NCI-H774 (cell line): ENCODE results near the gene CTNNA2.

Source experiments
- DNase-seq: peaks from one replicate; lab custom pipeline; 2025; lab: John Stamatoyannopoulos, UW

CTNNA2 gene

GRCh38 chr2:80573167-80573566 lies 1060.3 kb downstream of the CTNNA2 start:
- no peak for DNase-seq

DNA sequence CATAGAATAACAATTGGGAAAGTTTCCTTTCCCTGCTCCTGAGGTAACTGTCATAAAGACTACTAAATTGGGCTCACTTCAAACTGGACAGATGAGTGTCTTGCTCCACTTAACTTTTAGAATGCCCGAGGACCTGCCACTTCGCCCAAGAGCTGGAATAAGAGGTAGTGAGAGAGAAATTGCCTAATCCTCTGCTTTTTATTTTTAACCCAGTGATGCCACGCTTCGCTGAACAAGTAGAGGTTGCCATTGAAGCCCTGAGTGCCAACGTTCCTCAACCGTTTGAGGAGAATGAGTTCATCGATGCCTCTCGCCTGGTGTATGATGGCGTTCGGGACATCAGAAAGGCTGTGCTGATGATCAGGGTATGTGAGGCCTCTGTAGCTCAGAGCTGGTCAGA lies 1061.1 kb downstream of the CTNNA2 start:
- no peak for DNase-seq

GRCh38 chr2:80579756-80580155 lies 1066.9 kb downstream of the CTNNA2 start:
- no peak for DNase-seq

GRCh38 chr2:80591233-80591632 lies 1078.4 kb downstream of the CTNNA2 start:
- no peak for DNase-seq

DNA sequence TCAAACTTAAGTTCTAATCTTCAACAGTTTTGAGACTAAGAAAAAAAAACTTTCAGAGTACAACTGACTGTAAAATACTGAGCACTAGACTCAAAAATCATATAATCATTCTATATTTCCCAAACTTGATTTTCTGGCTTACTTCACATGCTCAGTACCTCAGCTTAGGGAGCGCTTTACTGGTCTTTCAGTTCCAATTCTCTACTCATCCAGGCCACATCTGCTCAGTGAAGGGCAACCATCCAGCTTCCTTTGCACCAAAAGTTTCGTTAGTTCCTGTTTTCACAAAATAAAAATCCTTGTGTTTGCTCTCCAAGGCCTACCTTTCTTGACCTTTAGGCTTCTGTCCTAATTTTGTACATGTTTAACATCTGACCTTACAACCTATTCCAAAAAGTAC lies 1079.3 kb downstream of the CTNNA2 start:
- no peak for DNase-seq

DNA sequence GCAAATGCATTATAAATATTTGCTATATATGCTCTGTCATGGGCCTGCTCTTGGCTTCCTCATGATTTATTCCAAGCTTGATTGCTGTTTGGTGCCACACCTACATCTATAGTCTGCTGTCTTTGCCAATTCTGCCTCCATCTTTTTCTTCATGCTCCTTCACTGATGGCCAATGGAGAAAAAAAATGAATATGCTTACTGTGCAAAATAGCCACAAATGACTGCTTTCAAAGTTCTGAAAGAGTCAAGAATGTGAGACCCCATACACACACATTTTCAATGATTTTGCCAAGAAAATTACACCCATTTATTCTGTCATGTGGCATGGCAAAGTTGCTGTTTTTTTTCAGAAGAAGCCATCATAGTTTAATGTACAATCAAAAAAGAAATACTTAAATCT lies 1097.3 kb downstream of the CTNNA2 start:
- no peak for DNase-seq

DNA sequence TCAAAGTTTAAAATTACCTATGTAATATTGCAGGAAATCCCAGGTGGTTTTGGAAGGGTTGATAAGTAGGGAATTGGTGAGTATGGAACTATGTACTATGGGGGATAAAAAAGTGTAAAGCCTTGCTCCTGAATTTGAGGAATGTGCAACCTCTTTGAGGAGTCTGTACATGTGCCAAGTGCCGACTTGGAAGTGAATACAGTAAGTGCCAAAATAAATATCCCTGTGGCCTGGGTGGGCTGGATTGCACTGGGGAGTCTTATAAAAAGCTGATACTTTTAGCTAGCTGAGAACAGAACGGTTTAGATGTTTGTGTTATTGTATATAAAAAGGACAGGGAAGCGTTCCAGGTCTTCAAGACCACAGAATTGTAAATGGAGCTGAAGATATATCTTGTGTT lies 1108.8 kb downstream of the CTNNA2 start:
- DNase-seq = no peak

GRCh38 chr2:80624062-80624461 lies 1111.2 kb downstream of the CTNNA2 start:
- DNase-seq = no peak

DNA sequence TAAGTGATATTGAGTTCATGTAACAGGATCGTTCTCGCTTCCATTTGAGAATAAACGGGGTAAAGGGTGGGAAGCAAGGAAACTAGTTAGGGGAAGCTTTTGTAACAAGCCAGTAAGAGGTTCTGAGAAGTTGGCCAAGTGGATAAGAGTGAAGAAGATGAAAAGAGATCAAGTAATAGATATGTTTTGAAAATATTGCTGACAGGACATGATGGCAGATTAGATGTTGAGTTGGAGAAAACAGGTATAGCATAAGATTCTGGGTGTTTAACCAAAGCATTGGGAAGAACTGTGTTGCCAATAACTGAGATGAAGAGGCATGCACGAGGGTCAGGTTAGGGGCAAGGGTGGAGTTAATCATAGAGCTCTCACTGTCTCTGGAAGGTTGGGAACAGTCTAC lies 1121.7 kb downstream of the CTNNA2 start:
- DNase-seq = no peak

- no peak for DNase-seq
Observed at GRCh38 chr2:80638783-80639182, 1125.9 kb downstream of the CTNNA2 start.

DNA sequence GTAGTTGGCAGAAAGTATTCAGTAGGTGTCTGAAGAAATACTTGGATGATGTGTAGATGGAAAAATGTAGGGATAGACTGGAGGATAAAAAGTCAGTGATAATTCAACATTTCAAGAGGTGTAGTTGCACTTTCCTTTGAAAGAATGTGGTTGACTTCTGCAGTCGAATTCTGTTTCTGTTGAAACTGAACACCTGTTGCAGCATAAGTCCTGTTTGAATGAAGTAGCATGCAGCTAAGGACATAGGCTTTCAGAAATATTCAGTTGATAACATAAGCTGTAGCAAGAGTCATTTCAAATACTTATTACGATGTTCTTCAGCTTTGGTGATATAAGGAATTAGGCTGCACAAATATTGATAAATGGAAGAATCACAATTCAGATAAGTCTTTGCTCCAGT lies 1129.6 kb downstream of the CTNNA2 start:
- no peak for DNase-seq

GRCh38 chr2:80643598-80643997 lies 1130.7 kb downstream of the CTNNA2 start:
- DNase-seq = no peak

- no peak for DNase-seq
Observed at GRCh38 chr2:80651435-80651834, 1138.6 kb downstream of the CTNNA2 start.

GRCh38 chr2:80655265-80655664 lies 1142.4 kb downstream of the CTNNA2 start:
- no peak for DNase-seq

DNA sequence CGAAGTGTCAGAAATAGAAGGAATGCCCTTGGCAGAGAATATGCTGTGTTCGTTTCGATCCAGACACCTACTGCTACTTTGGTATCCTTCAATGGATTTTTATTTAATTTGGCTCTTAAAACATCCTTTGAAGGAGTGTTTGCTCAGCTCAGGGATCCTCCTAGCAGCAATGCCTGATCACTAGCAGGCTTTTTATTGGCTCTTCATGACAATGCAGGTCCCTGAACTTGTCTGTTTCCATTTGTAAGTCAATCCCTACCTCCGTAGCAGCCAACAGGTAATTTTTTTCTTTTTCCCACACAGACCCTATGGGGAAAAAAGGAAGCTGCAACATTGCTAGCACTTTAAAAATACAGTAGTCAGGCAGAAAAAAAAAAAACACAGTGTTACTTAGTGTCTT lies 1157.9 kb downstream of the CTNNA2 start:
- DNase-seq = no peak

- DNase-seq = no peak
Observed at GRCh38 chr2:80687524-80687923, 1174.7 kb downstream of the CTNNA2 start.

DNA sequence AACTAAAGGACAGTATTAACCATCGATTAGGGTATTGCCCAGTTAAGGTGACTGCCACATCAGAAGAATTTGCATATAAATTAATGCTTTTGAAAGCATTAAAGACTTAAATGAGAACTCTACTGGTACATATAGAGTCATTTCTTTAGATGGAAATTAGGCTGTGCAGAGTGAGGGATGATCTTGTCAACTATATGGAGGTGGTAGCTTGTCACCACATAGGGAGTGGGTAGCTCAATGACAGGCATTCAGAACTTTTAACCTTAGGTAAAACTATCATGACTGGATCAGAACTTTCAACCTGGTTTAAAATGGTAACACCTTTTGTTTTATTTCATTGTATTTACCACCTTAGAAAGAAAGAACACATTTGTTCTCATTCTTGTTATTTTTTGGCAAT lies 1176.3 kb downstream of the CTNNA2 start:
- DNase-seq = no peak
